HG03196 (cell line): ENCODE data around the gene KBTBD2.
"Not testable (repeated sequence)": the region's sequence is repeated elsewhere in the genome, so short reads cannot be mapped to it uniquely, and the experiment has no call there.

Source experiments
- ATAC-seq: cut with Tn5 transposase; IDR thresholded peaks from one replicate; pipeline ENCODE4 v1.9.1; 2021; ENCODE audit not compliant: unreplicated experiment

The KBTBD2 gene

GRCh38 chr7:32857063-32857462 is 34.5 kb downstream of the KBTBD2 start:
- ATAC-seq = not testable (repeated sequence)

GRCh38 chr7:32855837-32856775 is 35.5 kb downstream of the KBTBD2 start:
- ATAC-seq = not testable (repeated sequence)

- ATAC-seq = not testable (repeated sequence)
Observed at GRCh38 chr7:32850654-32851053, 40.9 kb downstream of the KBTBD2 start.

DNA sequence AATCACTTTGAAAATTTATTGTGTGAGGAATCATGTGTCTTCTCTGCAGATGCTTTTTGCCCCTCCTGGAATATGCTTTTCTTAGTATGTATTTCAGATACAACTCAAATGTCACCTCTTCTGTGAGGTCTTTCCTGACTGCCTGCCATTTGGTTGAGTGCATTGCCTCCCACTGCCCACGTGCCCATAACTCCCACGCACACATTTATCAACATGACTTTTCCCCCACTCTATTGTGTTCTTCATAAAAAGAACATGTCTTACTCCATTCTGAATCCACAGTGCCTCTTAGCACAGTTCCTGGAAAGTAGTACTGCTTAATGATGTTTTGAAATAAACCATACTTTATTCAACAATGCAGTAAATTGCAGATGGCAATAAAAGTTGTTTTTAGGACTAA is 42.9 kb downstream of the KBTBD2 start:
- ATAC-seq = not testable (repeated sequence)

GRCh38 chr7:32846630-32847225 is 44.8 kb downstream of the KBTBD2 start:
- peak; percentile 99 for ATAC-seq

DNA sequence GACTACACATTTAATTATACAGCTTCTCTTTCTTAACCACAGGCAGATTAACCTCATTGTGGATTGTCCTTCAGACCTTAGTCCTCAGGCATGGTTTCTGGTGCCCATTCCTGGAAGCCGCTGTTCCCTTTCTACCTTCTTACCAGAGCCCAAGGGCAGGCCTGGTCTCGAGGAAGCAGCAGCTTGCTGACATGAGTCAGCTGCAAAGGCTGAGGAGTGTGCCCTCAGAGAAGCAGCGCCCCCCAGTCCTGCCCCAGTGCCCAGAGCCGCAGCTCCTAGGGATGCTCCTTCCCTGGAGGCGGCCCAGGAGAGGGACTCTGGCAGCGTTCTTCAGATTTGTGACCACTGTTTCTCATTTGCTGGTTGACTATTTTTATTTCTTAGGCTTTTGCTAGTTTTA is 46.8 kb downstream of the KBTBD2 start:
- ATAC-seq = not testable (repeated sequence)

GRCh38 chr7:32843763-32844162 is 47.8 kb downstream of the KBTBD2 start:
- not testable (repeated sequence) for ATAC-seq

DNA sequence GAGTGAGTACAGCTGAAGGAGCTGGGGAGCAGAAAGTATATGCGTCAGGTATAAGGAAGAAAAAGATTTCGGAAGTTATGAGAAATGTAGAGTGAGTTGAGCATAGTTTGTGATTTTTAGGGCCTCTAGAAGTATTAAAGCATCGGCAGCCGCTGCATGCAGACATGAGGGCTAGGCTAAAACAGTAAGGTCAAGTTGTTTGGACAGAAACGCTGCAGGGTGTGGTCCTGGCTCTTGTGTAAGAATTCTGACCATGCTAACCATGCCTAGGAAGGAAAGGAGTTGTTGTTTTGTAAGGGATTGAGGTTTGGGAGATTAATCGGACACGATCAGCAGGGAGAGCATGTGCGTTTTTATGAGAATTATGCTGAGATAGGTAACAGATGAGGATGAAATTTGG is 51.7 kb downstream of the KBTBD2 start:
- not testable (repeated sequence) for ATAC-seq

DNA sequence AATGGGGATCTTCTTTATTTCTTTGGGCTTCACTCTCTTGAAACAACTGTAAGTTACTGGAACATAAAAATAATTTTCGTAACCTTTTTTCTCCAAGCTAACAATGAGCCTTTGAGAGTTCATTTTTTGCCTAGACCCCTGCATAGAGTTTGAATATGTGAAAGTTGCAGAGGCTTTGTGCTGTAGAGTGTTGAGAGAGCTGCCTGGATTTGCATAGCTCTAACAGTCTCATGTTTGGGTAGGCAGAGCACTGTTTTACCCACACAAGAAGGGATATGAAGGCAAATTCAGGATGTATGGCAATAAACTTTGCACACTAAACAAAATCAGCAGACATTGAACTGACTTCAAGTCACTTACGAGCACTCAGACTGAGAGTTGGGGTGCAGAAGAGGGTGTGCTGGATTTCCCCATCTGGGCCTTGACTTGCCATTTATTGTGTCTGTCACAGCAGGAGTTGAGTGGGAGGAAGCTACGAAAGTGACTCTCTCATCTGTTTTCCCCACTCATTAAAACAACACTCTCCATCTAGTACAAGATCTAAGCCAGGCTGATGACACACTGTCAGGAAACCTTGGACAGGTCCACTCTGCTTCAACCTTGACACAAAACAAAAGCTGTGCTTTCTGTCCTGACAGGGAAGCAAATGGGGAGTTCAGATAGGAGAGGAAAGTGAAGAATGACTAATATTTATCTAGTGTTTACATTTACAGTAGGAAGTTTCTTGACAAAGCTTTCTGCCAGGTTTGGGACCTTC is 62.4 kb downstream of the KBTBD2 start:
- not testable (repeated sequence) for ATAC-seq
